Neuron (in vitro differentiated cells): ENCODE data around the gene ADAMTS16.

Experiments used
- H2AFZ ChIP-seq: one replicate; pipeline ENCODE4 v1.6.1; 2013; ENCODE audit warnings: low read depth, mild to moderate bottlenecking, inconsistent platforms, low read length, moderate library complexity
- H3K27me3 ChIP-seq: one replicate; pipeline ENCODE4 v1.6.1; 2013; ENCODE audit warnings: low read length; ENCODE audit not compliant: insufficient read depth
- H3K36me3 ChIP-seq: one replicate; pipeline ENCODE4 v1.6.1; 2013; ENCODE audit warnings: low read length; ENCODE audit not compliant: insufficient read depth
- H3K4me1 ChIP-seq: one replicate; pipeline ENCODE4 v1.6.1; 2013; ENCODE audit warnings: low read length; ENCODE audit not compliant: insufficient read depth
- H3K4me3 ChIP-seq: 2 replicates; pipeline ENCODE4 v1.5.1; 2013; ENCODE audit warnings: mild to moderate bottlenecking, low read length, moderate library complexity
- H3K9me3 ChIP-seq: one replicate; pipeline ENCODE4 v1.6.1; 2013; ENCODE audit warnings: low read length

ADAMTS16 gene

DNA sequence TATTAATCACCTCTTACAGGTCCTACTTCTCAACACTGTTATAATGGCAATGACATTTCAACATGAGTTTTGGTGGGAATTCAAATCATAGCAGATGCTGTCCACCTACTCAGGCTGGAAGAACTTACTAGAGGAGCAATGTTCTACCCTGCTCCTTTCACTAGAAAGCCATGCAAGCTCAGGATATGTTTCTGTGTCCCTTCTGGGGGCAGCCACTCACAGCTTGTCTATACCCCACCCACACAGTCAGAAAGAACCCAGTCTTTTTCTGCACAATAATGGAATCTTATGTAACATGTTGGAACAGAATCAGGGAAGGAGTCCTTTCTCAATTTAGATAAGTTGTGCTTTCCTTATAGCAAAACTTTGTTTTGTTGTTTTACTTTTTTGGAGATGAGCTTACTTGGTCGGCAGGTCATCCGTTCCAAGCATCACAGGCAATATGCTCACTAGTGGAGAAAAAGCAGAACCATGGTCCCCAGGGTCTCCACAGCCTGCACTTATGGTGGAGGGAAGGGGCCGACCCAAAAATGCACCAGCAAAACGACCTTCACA, 229.0 kb downstream of the ADAMTS16 start:
- Histone ChIP-seq H2AFZ (no peak overlapping the region), H3K4me3 (no peak overlapping the region), H3K36me3 (no peaks in the 10 kb centered on the region), H3K27me3 (no peaks in the 10 kb centered on the region), H3K4me1 (peaks cover 5% of the 10 kb centered on the region), H3K9me3 (no peaks in the 10 kb centered on the region)
